A549 (cell line): ENCODE measurements around the gene TUBGCP5. TPM values are rescaled to one million over a fixed set of nuclear protein-coding genes. Genes with fewer than 3 reads are reported as not detected.

Source experiments
- ATAC-seq, 2 experiments: fragments of 200-7000 bp in 1 of 2; fragments of >200 bp in 1 of 2; cut with Nextera tagmentation in 1 of 2; cut with Tn5 transposase in 1 of 2; 3 replicates each; pipeline versions ENCODE4 v1.8.0 to v1.9.1; 2018 to 2020; ENCODE audit warnings: mild to moderate bottlenecking in 1 of 2, moderate library complexity in 1 of 2
- CTCF ChIA-PET: fragments of 300-600 bp; sonication (Branson Sonifier 250); formaldehyde crosslinking; extraction: SDS; loops from one replicate; lab custom pipeline; 2021; ENCODE audit warnings: antibody characterized with exemption, inconsistent platforms; lab: Yijun Ruan, JAX
- POLR2A ChIA-PET: fragments of 350-600 bp; formaldehyde crosslinking; extraction: SDS; loops from one replicate; lab custom pipeline; 2021; ENCODE audit warnings: antibody characterized with exemption, inconsistent platforms; lab: Yijun Ruan, JAX
- DNase-seq, 2 experiments: peaks; one replicate each; pipeline versions ENCODE4 v3.0.0 to v3.0.0-alpha.2; 2011 to 2016; ENCODE audit warnings: low read depth in 1 of 2, low spot score in 1 of 2
- FAIRE-seq: peaks from 2 replicates; lab custom pipeline; 2011; peaks lifted over from hg19 to GRCh38; lab: Jason Lieb, UNC
- H3K27ac ChIP-seq, 2 experiments: fragments of >200 bp; sonication (Bioruptor Twin); formaldehyde crosslinking; 3 replicates each; pipeline ENCODE4 v1.5.1; 2016 to 2017
- H3K4me1 ChIP-seq: fragments of >200 bp; sonication (Bioruptor Twin); formaldehyde crosslinking; 3 replicates; pipeline ENCODE4 v1.6.1; 2016
- H3K4me2 ChIP-seq: fragments of >200 bp; sonication (Bioruptor Twin); formaldehyde crosslinking; 3 replicates; pipeline ENCODE4 v1.6.1; 2016
- H3K4me3 ChIP-seq: fragments of >200 bp; sonication (Bioruptor Twin); formaldehyde crosslinking; 3 replicates; pipeline ENCODE4 v1.5.1; 2016
- H3K9me3 ChIP-seq: fragments of >200 bp; sonication (Bioruptor Twin); formaldehyde crosslinking; 3 replicates; pipeline ENCODE4 v1.6.1; 2016
- BHLHE40 ChIP-seq: IDR thresholded peaks from 2 replicates; pipeline ENCODE4 v1.6.1; 2012; ENCODE audit warnings: low read depth, low read length, inconsistent platforms
- CEBPB ChIP-seq, 2 experiments: fragments of >200 bp in 1 of 2; sonication (Bioruptor Twin) in 1 of 2; formaldehyde crosslinking in 1 of 2; IDR thresholded peaks; 2 replicates each; pipeline ENCODE4 v1.6.1; 2012 to 2016
- CHD2 ChIP-seq: fragments of 150-350 bp; IDR thresholded peaks from 2 replicates; pipeline ENCODE4 v1.6.1; 2014; ENCODE audit warnings: low read length; ENCODE audit not compliant: partially characterized antibody
- EHF ChIP-seq: fragments of 250-450 bp; sonication (Bioruptor Pico); IDR thresholded peaks from 2 replicates; pipeline ENCODE4 v1.5.0; 2020; ENCODE audit warnings: mild to moderate bottlenecking
- EP300 ChIP-seq, 2 experiments: fragments of >200 bp; sonication (Bioruptor Twin); formaldehyde crosslinking; IDR thresholded peaks; 2 replicates in 1 of 2; 3 replicates in 1 of 2; pipeline ENCODE4 v1.6.1; 2016 to 2017
- ESRRA ChIP-seq: fragments of 150-350 bp; IDR thresholded peaks from 2 replicates; pipeline ENCODE4 v1.6.1; 2014; ENCODE audit warnings: mild to moderate bottlenecking, low read length, borderline replicate concordance
- FOSL2 ChIP-seq, 2 experiments: fragments of 450-650 bp in 1 of 2; fragments of >200 bp in 1 of 2; sonication (Bioruptor Twin) in 1 of 2; formaldehyde crosslinking; IDR thresholded peaks; 2 replicates each; pipeline versions ENCODE4 v1.5.0 to v1.6.1; 2016 to 2020; ENCODE audit warnings: mild to moderate bottlenecking in 1 of 2, moderate library complexity in 1 of 2
- FOXS1 ChIP-seq: fragments of 250-450 bp; sonication (Bioruptor Pico); IDR thresholded peaks from 2 replicates; pipeline ENCODE4 v1.5.0; 2020; ENCODE audit warnings: mild to moderate bottlenecking, moderate library complexity
- GATA3 ChIP-seq: IDR thresholded peaks from 2 replicates; pipeline ENCODE4 v1.6.1; 2012; ENCODE audit warnings: borderline replicate concordance
- HEYL ChIP-seq: fragments of 250-450 bp; sonication (Bioruptor Pico); IDR thresholded peaks from 2 replicates; pipeline ENCODE4 v1.8.0; 2021; ENCODE audit warnings: mild to moderate bottlenecking, moderate library complexity
- HOXB5 ChIP-seq: fragments of 250-450 bp; sonication (Bioruptor Pico); IDR thresholded peaks from 2 replicates; pipeline ENCODE4 v1.5.0; 2020; ENCODE audit warnings: mild to moderate bottlenecking, moderate library complexity
- JUNB ChIP-seq: fragments of >200 bp; sonication (Bioruptor Twin); formaldehyde crosslinking; IDR thresholded peaks from 2 replicates; pipeline ENCODE4 v1.6.1; 2016
- KDM5A ChIP-seq: fragments of 200-600 bp; sonication (generic); IDR thresholded peaks from 2 replicates; pipeline ENCODE4 v1.6.1; 2016; ENCODE audit warnings: antibody characterized with exemption, mild to moderate bottlenecking
- MAFK ChIP-seq: fragments of 450-650 bp; IDR thresholded peaks from 2 replicates; pipeline ENCODE4 v1.6.1; 2014; ENCODE audit not compliant: partially characterized antibody
- MYC ChIP-seq: IDR thresholded peaks from 2 replicates; pipeline ENCODE4 v1.6.1; 2012; ENCODE audit warnings: mild to moderate bottlenecking, inconsistent platforms, low read length, improper control_type of control experiment, borderline replicate concordance
- NPAS2 ChIP-seq: fragments of 250-450 bp; sonication (Bioruptor Pico); IDR thresholded peaks from 2 replicates; pipeline ENCODE4 v1.8.0; 2022; ENCODE audit warnings: mild to moderate bottlenecking, moderate library complexity, borderline replicate concordance
- NR3C1 ChIP-seq: fragments of >200 bp; sonication (Bioruptor Twin); formaldehyde crosslinking; IDR thresholded peaks from 3 replicates; pipeline ENCODE4 v1.6.1; 2017
- RAD21 ChIP-seq, 2 experiments: fragments of >200 bp in 1 of 2; sonication (Bioruptor Twin) in 1 of 2; formaldehyde crosslinking in 1 of 2; IDR thresholded peaks in 1 of 2; conservative IDR thresholded peaks in 1 of 2; 2 replicates in 1 of 2; 3 replicates in 1 of 2; pipeline ENCODE4 v1.6.1; 2012 to 2018; ENCODE audit warnings: inconsistent platforms in 1 of 2
- RFX5 ChIP-seq: fragments of 450-650 bp; IDR thresholded peaks from 2 replicates; pipeline ENCODE4 v1.7.1; 2014; ENCODE audit warnings: antibody characterized with exemption, mild to moderate bottlenecking, moderate library complexity
- TFCP2L1 ChIP-seq: fragments of 250-450 bp; sonication (Bioruptor Pico); IDR thresholded peaks from 2 replicates; pipeline ENCODE4 v1.5.0; 2021; ENCODE audit warnings: mild to moderate bottlenecking
- ZC3H11A ChIP-seq: fragments of 450-650 bp; IDR thresholded peaks from 2 replicates; pipeline ENCODE4 v1.6.1; 2014; ENCODE audit warnings: antibody characterized with exemption, mild to moderate bottlenecking
- ZFP36 ChIP-seq: fragments of 450-650 bp; IDR thresholded peaks from 2 replicates; pipeline ENCODE4 v1.6.1; 2014; ENCODE audit warnings: borderline replicate concordance; ENCODE audit not compliant: partially characterized antibody
- WGBS: methylation state at CpG from one replicate; pipeline ENCODE4 v1.1.6; 2017; ENCODE audit errors: missing lambda C conversion rate; 5-methylcytosine and 5-hydroxymethylcytosine counted together
- polyA plus RNA-seq, 4 experiments: library from polyadenylated mRNA; depleted of rRNA in 3 of 4; stranded (reverse); fragments of >200 nt; fragmentation: RNase III in 1 of 4; extraction: RNeasy Plus Mini Kit Qiagen cat#74134 plus additional on column Dnase treatment in 1 of 4; gene quantifications; 2 replicates in 3 of 4; 3 replicates in 1 of 4; pipeline ENCODE4 v1.2.3, GENCODE V29; 2011 to 2017
- TF ChIP-seq, protein P1 (sequence below): fragments of 150-350 bp; IDR thresholded peaks from 2 replicates; pipeline ENCODE4 v1.6.1; 2014; ENCODE audit warnings: low read depth, mild to moderate bottlenecking, low read length

Gene TUBGCP5
- polyA plus RNA-seq, 2 of the 4 experiments (the other 2 are of a cell fraction): 26.3 to 41.0 TPM

DNA sequence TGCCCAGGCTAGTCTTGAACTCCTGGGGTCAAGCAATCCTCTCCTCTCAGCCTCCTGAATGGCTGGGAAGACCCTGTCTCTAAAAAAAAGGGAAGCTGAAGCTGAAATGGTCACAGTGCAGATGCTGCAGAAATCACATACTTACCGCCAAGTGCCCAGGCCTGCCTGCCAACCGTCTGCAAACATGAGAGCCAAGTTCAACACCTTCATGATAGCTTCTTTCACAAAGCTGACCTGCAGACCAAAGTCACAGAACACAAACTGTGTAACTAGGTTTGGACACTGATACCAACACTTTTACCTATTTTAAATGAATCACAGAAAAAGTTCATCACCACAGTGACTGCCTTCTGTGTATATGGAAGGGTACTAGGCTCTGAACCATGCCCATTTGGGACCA, 36.4 kb downstream of the TUBGCP5 start:
- TF ChIP-seq ESRRA (no peak), CEBPB (IDR thresholded peaks at IDR 0.05) (no peak), HEYL (CRISPR knock-in tag) (no peak), FOXS1 (no peak), FOSL2 (IDR thresholded peaks at IDR 0.05) (no peak), FOSL2 (CRISPR knock-in tag; IDR thresholded peaks at IDR 0.05) (no peak), TFCP2L1 (CRISPR knock-in tag) (no peak), RAD21 (conservative IDR thresholded peaks at IDR 0.05 in 1 of 2, IDR thresholded peaks at IDR 0.05 in 1 of 2) (no peak), EHF (CRISPR knock-in tag) (no peak), GATA3 (no peak), MYC (no peak), ZFP36 (no peak), CHD2 (no peak)
- FAIRE-seq (no peak), ATAC-seq (no peak), DNase-seq (no peak)
- ChIA-PET CTCF (interaction anchor here (1.1 to 1.2 kb wide), 2 partner anchors 10 to 33 kb away, joined by 3 to 4 read pairs; no protein-coding TSS in a partner anchor), POLR2A (no interaction called here)
- Histone ChIP-seq H3K9me3 (no peaks in the 10 kb centered on the region), H3K27ac (no peak overlapping the region), H3K4me2 (no peak overlapping the region), H3K4me3 (no peak overlapping the region), H3K4me1 (no peaks in the 10 kb centered on the region)
- WGBS: 89% methylated on average over 2 of the region's 2 CpGs

DNA sequence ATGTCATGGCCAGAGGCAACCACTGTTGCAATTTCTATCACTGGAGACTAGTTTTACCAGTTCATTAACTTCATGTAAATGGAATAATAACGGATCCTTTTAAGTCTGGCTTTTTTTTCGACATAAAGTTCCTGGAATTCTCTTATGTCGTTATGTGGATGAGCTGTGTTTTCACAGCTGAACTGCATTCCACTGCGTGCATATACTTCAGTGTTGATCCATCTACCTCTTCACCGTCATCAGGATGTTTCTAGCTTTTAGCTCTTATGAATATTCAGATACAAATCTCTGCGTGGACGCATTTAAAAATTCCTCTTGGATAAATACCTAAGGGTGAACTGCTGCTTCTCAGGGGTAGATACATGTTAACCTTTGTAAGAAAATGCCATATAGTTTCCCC, 43.6 kb downstream of the TUBGCP5 start:
- no peak overlapping the region for H3K27ac ChIP-seq
- ChIA-PET POLR2A (no interaction called here), CTCF (interaction anchor here (0.7 to 1.5 kb wide), 2 partner anchors 12 to 41 kb away, joined by 3 to 4 read pairs; no protein-coding TSS in a partner anchor)
- 95% methylated on average over 7 of the region's 7 CpGs for WGBS
- FAIRE-seq: no peak
- TF ChIP-seq NR3C1 (no peak), JUNB (no peak), RFX5 (no peak), EP300 (IDR thresholded peaks at IDR 0.05) (no peak), MAFK (no peak), NPAS2 (CRISPR knock-in tag) (no peak)
- TF ChIP-seq, protein P1, sequence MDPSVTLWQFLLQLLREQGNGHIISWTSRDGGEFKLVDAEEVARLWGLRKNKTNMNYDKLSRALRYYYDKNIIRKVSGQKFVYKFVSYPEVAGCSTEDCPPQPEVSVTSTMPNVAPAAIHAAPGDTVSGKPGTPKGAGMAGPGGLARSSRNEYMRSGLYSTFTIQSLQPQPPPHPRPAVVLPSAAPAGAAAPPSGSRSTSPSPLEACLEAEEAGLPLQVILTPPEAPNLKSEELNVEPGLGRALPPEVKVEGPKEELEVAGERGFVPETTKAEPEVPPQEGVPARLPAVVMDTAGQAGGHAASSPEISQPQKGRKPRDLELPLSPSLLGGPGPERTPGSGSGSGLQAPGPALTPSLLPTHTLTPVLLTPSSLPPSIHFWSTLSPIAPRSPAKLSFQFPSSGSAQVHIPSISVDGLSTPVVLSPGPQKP: no peak
- no peak overlapping the region for H3K4me2 ChIP-seq
- no peaks in the 10 kb centered on the region for H3K9me3 ChIP-seq
- DNase-seq: no peak
- ATAC-seq: no peak
- H3K4me3 ChIP-seq: no peak overlapping the region
- H3K4me1 ChIP-seq: no peaks in the 10 kb centered on the region

DNA sequence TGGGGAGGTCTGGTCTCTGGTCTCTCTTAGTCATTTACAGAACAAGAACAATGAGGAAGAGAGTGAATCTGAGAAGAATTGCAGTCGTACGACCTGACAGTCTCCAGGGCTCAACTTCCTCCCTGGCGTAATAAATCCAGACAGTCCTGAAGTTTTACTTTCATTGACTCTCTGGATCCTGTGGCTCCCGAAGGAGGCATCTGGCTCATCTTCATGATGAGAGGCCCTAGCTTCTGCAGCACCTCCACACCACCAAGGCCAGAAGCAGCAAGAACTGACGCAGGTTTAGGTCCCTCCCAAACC, 47.4 kb downstream of the TUBGCP5 start:
- H3K27ac ChIP-seq: no peak overlapping the region
- FAIRE-seq (no peak), DNase-seq (no peak), ATAC-seq (no peak)
- H3K4me1 ChIP-seq: no peaks in the 10 kb centered on the region
- ChIA-PET POLR2A (no interaction called here), CTCF (interaction anchor here (1.5 kb wide), 1 partner anchor 45 kb away, joined by 5 read pairs; no protein-coding TSS in a partner anchor)
- no peak overlapping the region for H3K4me2 ChIP-seq
- WGBS: 94% methylated on average over 5 of the region's 5 CpGs
- TF ChIP-seq BHLHE40 (no peak), ZC3H11A (no peak), HOXB5 (CRISPR knock-in tag) (no peak), KDM5A (no peak)
- no peaks in the 10 kb centered on the region for H3K9me3 ChIP-seq
- no peak overlapping the region for H3K4me3 ChIP-seq
